IMR-90 (cell line): ENCODE measurements around the gene CMTR1. TPM values are rescaled to one million over a fixed set of nuclear protein-coding genes. Genes with fewer than 3 reads are reported as not detected.

ENCODE experiments used
- ATAC-seq: fragments of 200-7000 bp; cut with Tn5 transposase; 2 replicates; pipeline ENCODE4 v1.9.1; 2020; ENCODE audit warnings: low read depth, mild to moderate bottlenecking, moderate library complexity
- BruUV-seq: library from RNA; stranded (reverse); fragments of 400-500 nt; replicated peaks from 2 replicates; lab custom pipeline; 2021; lab: Mats Ljungman, UMichigan
- CTCF ChIA-PET: fragments of 300-600 bp; formaldehyde crosslinking; extraction: SDS; loops from one replicate; lab custom pipeline; 2021; ENCODE audit warnings: antibody characterized with exemption; lab: Yijun Ruan, JAX
- POLR2A ChIA-PET: fragments of 300-600 bp; sonication (Branson Sonifier 250); formaldehyde crosslinking; loops from one replicate; lab custom pipeline; 2022; ENCODE audit warnings: antibody characterized with exemption; ENCODE audit not compliant: unreplicated experiment; lab: Charles Lee
- DNase-seq: peaks from one replicate; pipeline ENCODE4 v3.0.0; 2013
- H2AFZ ChIP-seq: replicated peaks from 2 replicates; pipeline ENCODE3; 2013; ENCODE audit warnings: low read length, mild to moderate bottlenecking; ENCODE audit not compliant: poor library complexity
- H2AK5ac ChIP-seq: 2 replicates; pipeline ENCODE4 v1.6.1; 2013; ENCODE audit warnings: low read depth, low read length, inconsistent platforms
- H2AK9ac ChIP-seq: replicated peaks from 2 replicates; pipeline ENCODE3; 2013; ENCODE audit warnings: mild to moderate bottlenecking, low read depth, low read length, moderate library complexity; ENCODE audit not compliant: poor library complexity
- H2BK120ac ChIP-seq: 2 replicates; pipeline ENCODE4 v1.6.1; 2013; ENCODE audit warnings: low read depth, low read length, inconsistent platforms
- H2BK15ac ChIP-seq: 3 replicates; pipeline ENCODE4 v1.6.1; 2013; ENCODE audit warnings: low read depth, low read length, inconsistent platforms
- H2BK20ac ChIP-seq: 2 replicates; pipeline ENCODE4 v1.6.1; 2013; ENCODE audit warnings: low read depth, mild to moderate bottlenecking, inconsistent platforms, low read length, moderate library complexity
- H2BK5ac ChIP-seq: 2 replicates; pipeline ENCODE4 v1.6.1; 2013; ENCODE audit warnings: mild to moderate bottlenecking, low read depth, low read length, inconsistent platforms; ENCODE audit not compliant: poor library complexity, severe bottlenecking
- H3K14ac ChIP-seq: replicated peaks from 2 replicates; pipeline ENCODE4 v1.6.1; 2013; ENCODE audit warnings: low read depth, low read length, inconsistent platforms
- H3K18ac ChIP-seq: 2 replicates; pipeline ENCODE4 v1.6.1; 2013; ENCODE audit warnings: low read depth, low read length, control low read depth
- H3K23ac ChIP-seq: 2 replicates; pipeline ENCODE4 v1.6.1; 2013; ENCODE audit warnings: low read depth, low read length, inconsistent platforms
- H3K27ac ChIP-seq: 2 replicates; pipeline ENCODE4 v1.5.1; 2013; ENCODE audit warnings: mild to moderate bottlenecking, control low read depth, low read length; ENCODE audit not compliant: insufficient read depth
- H3K27me3 ChIP-seq: 2 replicates; pipeline ENCODE4 v1.6.1; 2013; ENCODE audit warnings: low read length; ENCODE audit not compliant: control insufficient read depth, insufficient read depth
- H3K36me3 ChIP-seq: 2 replicates; pipeline ENCODE4 v1.6.1; 2013; ENCODE audit warnings: low read length, mixed read lengths; ENCODE audit not compliant: control insufficient read depth, insufficient read depth
- H3K4ac ChIP-seq: 2 replicates; pipeline ENCODE4 v1.6.1; 2013; ENCODE audit warnings: low read depth, low read length, inconsistent platforms
- H3K4me1 ChIP-seq: 2 replicates; pipeline ENCODE4 v1.6.1; 2013; ENCODE audit warnings: low read length, mixed read lengths; ENCODE audit not compliant: control insufficient read depth, insufficient read depth
- H3K4me2 ChIP-seq: 2 replicates; pipeline ENCODE4 v1.6.1; 2013; ENCODE audit warnings: low read depth, mild to moderate bottlenecking, control low read depth, low read length, moderate library complexity
- H3K4me3 ChIP-seq: 2 replicates; pipeline ENCODE4 v1.5.1; 2013; ENCODE audit warnings: low read depth, mild to moderate bottlenecking, control low read depth, low read length, moderate library complexity; ENCODE audit not compliant: insufficient read depth
- H3K56ac ChIP-seq: 2 replicates; pipeline ENCODE4 v1.6.1; 2013; ENCODE audit warnings: low read length, inconsistent platforms; ENCODE audit not compliant: insufficient read depth; ENCODE audit errors: extremely low read depth
- H3K79me1 ChIP-seq, 2 experiments: 2 replicates each; pipeline ENCODE4 v1.6.1; 2013; ENCODE audit warnings: low read length in 2 of 2, inconsistent platforms in 1 of 2, low read depth in 1 of 2
- H3K9ac ChIP-seq: 2 replicates; pipeline ENCODE4 v1.6.1; 2013; ENCODE audit warnings: low read depth, low read length, control low read depth
- H3K9me1 ChIP-seq: 2 replicates; pipeline ENCODE4 v1.6.1; 2013; ENCODE audit warnings: low read length, inconsistent platforms; ENCODE audit not compliant: insufficient read depth
- H3K9me3 ChIP-seq: 2 replicates; pipeline ENCODE4 v1.6.1; 2013; ENCODE audit warnings: low read length; ENCODE audit not compliant: control insufficient read depth, insufficient read depth
- H4K20me1 ChIP-seq: 2 replicates; pipeline ENCODE4 v1.6.1; 2013; ENCODE audit warnings: low read length, inconsistent platforms; ENCODE audit not compliant: insufficient read depth
- H4K5ac ChIP-seq: 2 replicates; pipeline ENCODE4 v1.6.1; 2013; ENCODE audit warnings: mild to moderate bottlenecking, low read depth, low read length, control low read depth
- H4K8ac ChIP-seq, 2 experiments: 2 replicates each; pipeline ENCODE4 v1.6.1; 2013; ENCODE audit warnings: low read depth in 2 of 2, low read length in 2 of 2, control low read depth in 1 of 2, inconsistent platforms in 1 of 2
- H4K91ac ChIP-seq: 2 replicates; pipeline ENCODE4 v1.6.1; 2013; ENCODE audit warnings: low read depth, low read length, inconsistent platforms; ENCODE audit not compliant: insufficient read depth
- NFE2L2 ChIP-seq: fragments of 150-350 bp; IDR thresholded peaks from 2 replicates; pipeline ENCODE4 v1.6.1; 2016; ENCODE audit warnings: low read depth, mild to moderate bottlenecking, low read length
- WGBS, 2 experiments: methylation state at CpG; one replicate each; pipeline versions ENCODE4 v1.1.5 to v1.1.7; 2013; ENCODE audit warnings: missing lambda C conversion rate in 2 of 2; ENCODE audit not compliant: insufficient read length in 1 of 2; ENCODE audit errors: extremely low coverage in 2 of 2; 5-methylcytosine and 5-hydroxymethylcytosine counted together
- dilution Hi-C: fragments of 300-500 bp; cut with HindIII; formaldehyde crosslinking; loops from one replicate; pipeline ENCODE4 v1.14.3; 2018; ENCODE audit warnings: low sequenced_read_pairs; ENCODE audit not compliant: unreplicated experiment
- in situ Hi-C: fragments of 300-500 bp; cut with MboI; formaldehyde crosslinking; loops from 3 replicates; pipeline ENCODE4 v1.14.3; 2019; ENCODE audit warnings: low sequenced_read_pairs, inconsistent platforms, mixed read lengths
- intact Hi-C: fragments of 100-400 bp; cut with micrococcal nuclease; formaldehyde crosslinking; loops from 2 replicates; pipeline ENCODE4 v1.10.0; 2022
- polyA plus RNA-seq, 3 experiments: library from polyadenylated mRNA; depleted of rRNA; stranded (reverse); fragments of >200 nt; gene quantifications; 2 replicates each; pipeline ENCODE4 v1.2.3, GENCODE V29; 2012; ENCODE audit warnings: low replicate concordance in 1 of 3
- total RNA-seq: library from RNA; depleted of rRNA; stranded (reverse); fragments of >200 nt; gene quantifications from 2 replicates; pipeline ENCODE4 v1.2.3, GENCODE V29; 2012

CMTR1 gene
- total and polyA plus RNA-seq, 2 of the 4 experiments (the other 2 are of a cell fraction): 22.6 to 30.1 TPM

DNA sequence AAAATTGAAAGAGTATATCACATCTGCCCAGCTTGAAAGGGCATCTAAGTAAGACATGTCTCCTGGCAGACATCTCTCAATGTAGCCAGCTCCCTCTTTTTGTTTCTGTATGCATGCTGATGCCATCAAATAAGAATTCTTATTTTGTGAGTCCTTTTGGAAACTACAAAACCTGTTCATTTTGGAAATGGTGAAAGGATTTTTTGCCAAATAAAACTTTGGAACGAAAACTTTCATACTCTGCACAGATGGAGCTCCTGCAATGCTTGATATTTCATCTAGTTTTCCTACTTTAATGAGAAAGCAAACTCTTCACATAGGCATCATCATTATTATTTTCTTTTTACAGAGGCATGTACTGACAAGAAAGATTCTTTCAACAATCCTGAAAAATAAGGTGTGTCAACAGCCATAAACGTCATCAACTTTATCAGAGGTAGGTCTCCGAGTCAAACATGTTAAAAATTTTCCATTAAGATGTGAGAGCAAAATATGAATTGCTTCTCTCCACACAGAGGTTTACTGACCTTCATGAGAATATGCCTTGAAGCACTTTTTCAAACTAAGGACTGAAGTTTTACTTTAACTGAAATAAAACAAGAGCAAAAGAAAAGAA lies 26.2 kb upstream of the CMTR1 start:
- Histone ChIP-seq H3K23ac (no peak overlapping the region), H2AK9ac (no peak overlapping the region), H2BK15ac (no peak overlapping the region), H3K79me1 (no peaks in the 10 kb centered on the region), H3K14ac (no peak overlapping the region), H4K5ac (no peak overlapping the region), H4K20me1 (no peaks in the 10 kb centered on the region), H3K4me2 (no peak overlapping the region), H3K9me1 (no peaks in the 10 kb centered on the region), H3K9me3 (no peaks in the 10 kb centered on the region), H2BK120ac (no peak overlapping the region), H3K27ac (no peak overlapping the region), H3K18ac (no peak overlapping the region), H3K9ac (no peak overlapping the region), H3K4ac (no peak overlapping the region), H2AK5ac (no peak overlapping the region), H3K4me1 (no peaks in the 10 kb centered on the region), H3K27me3 (peaks cover 5% of the 10 kb centered on the region), H4K91ac (no peak overlapping the region), H3K36me3 (no peaks in the 10 kb centered on the region), H3K56ac (no peak overlapping the region), H2BK5ac (no peak overlapping the region), H2AFZ (no peak overlapping the region), H3K4me3 (no peak overlapping the region), H4K8ac (no peak overlapping the region), H2BK20ac (no peak overlapping the region)
- ChIA-PET POLR2A (no interaction called here), CTCF (no interaction called here)
- WGBS, 2 experiments: no CpG with 5 or more reads among the region's 3 CpGs
- no TSS peak for BruUV-seq
- TF ChIP-seq NFE2L2: no peak
- in situ Hi-C loops (no loop called here), dilution Hi-C loops (no loop called here), intact Hi-C loops (no loop called here)
- DNase-seq: no peak
- no peak for ATAC-seq
